IMR-90 (cell line): ENCODE data around the gene SLC44A5. TPM values are rescaled to one million over a fixed set of nuclear protein-coding genes. Genes with fewer than 3 reads are reported as not detected.

ENCODE experiments used
- ATAC-seq: fragments of 200-7000 bp; cut with Tn5 transposase; 2 replicates; pipeline ENCODE4 v1.9.1; 2020; ENCODE audit warnings: low read depth, mild to moderate bottlenecking, moderate library complexity
- BruUV-seq: library from RNA; stranded (reverse); fragments of 400-500 nt; replicated peaks from 2 replicates; lab custom pipeline; 2021; lab: Mats Ljungman, UMichigan
- CTCF ChIA-PET: fragments of 300-600 bp; formaldehyde crosslinking; extraction: SDS; loops from one replicate; lab custom pipeline; 2021; ENCODE audit warnings: antibody characterized with exemption; lab: Yijun Ruan, JAX
- POLR2A ChIA-PET: fragments of 300-600 bp; sonication (Branson Sonifier 250); formaldehyde crosslinking; loops from one replicate; lab custom pipeline; 2022; ENCODE audit warnings: antibody characterized with exemption; ENCODE audit not compliant: unreplicated experiment; lab: Charles Lee
- DNase-seq: peaks from one replicate; pipeline ENCODE4 v3.0.0; 2013
- H2AFZ ChIP-seq: replicated peaks from 2 replicates; pipeline ENCODE3; 2013; ENCODE audit warnings: low read length, mild to moderate bottlenecking; ENCODE audit not compliant: poor library complexity
- H2AK5ac ChIP-seq: 2 replicates; pipeline ENCODE4 v1.6.1; 2013; ENCODE audit warnings: low read depth, low read length, inconsistent platforms
- H2AK9ac ChIP-seq: replicated peaks from 2 replicates; pipeline ENCODE3; 2013; ENCODE audit warnings: mild to moderate bottlenecking, low read depth, low read length, moderate library complexity; ENCODE audit not compliant: poor library complexity
- H2BK120ac ChIP-seq: 2 replicates; pipeline ENCODE4 v1.6.1; 2013; ENCODE audit warnings: low read depth, low read length, inconsistent platforms
- H2BK15ac ChIP-seq: 3 replicates; pipeline ENCODE4 v1.6.1; 2013; ENCODE audit warnings: low read depth, low read length, inconsistent platforms
- H2BK20ac ChIP-seq: 2 replicates; pipeline ENCODE4 v1.6.1; 2013; ENCODE audit warnings: low read depth, mild to moderate bottlenecking, inconsistent platforms, low read length, moderate library complexity
- H2BK5ac ChIP-seq: 2 replicates; pipeline ENCODE4 v1.6.1; 2013; ENCODE audit warnings: mild to moderate bottlenecking, low read depth, low read length, inconsistent platforms; ENCODE audit not compliant: poor library complexity, severe bottlenecking
- H3K14ac ChIP-seq: replicated peaks from 2 replicates; pipeline ENCODE4 v1.6.1; 2013; ENCODE audit warnings: low read depth, low read length, inconsistent platforms
- H3K18ac ChIP-seq: 2 replicates; pipeline ENCODE4 v1.6.1; 2013; ENCODE audit warnings: low read depth, low read length, control low read depth
- H3K23ac ChIP-seq: 2 replicates; pipeline ENCODE4 v1.6.1; 2013; ENCODE audit warnings: low read depth, low read length, inconsistent platforms
- H3K27ac ChIP-seq: 2 replicates; pipeline ENCODE4 v1.5.1; 2013; ENCODE audit warnings: mild to moderate bottlenecking, control low read depth, low read length; ENCODE audit not compliant: insufficient read depth
- H3K27me3 ChIP-seq: 2 replicates; pipeline ENCODE4 v1.6.1; 2013; ENCODE audit warnings: low read length; ENCODE audit not compliant: control insufficient read depth, insufficient read depth
- H3K36me3 ChIP-seq: 2 replicates; pipeline ENCODE4 v1.6.1; 2013; ENCODE audit warnings: low read length, mixed read lengths; ENCODE audit not compliant: control insufficient read depth, insufficient read depth
- H3K4ac ChIP-seq: 2 replicates; pipeline ENCODE4 v1.6.1; 2013; ENCODE audit warnings: low read depth, low read length, inconsistent platforms
- H3K4me1 ChIP-seq: 2 replicates; pipeline ENCODE4 v1.6.1; 2013; ENCODE audit warnings: low read length, mixed read lengths; ENCODE audit not compliant: control insufficient read depth, insufficient read depth
- H3K4me2 ChIP-seq: 2 replicates; pipeline ENCODE4 v1.6.1; 2013; ENCODE audit warnings: low read depth, mild to moderate bottlenecking, control low read depth, low read length, moderate library complexity
- H3K4me3 ChIP-seq: 2 replicates; pipeline ENCODE4 v1.5.1; 2013; ENCODE audit warnings: low read depth, mild to moderate bottlenecking, control low read depth, low read length, moderate library complexity; ENCODE audit not compliant: insufficient read depth
- H3K56ac ChIP-seq: 2 replicates; pipeline ENCODE4 v1.6.1; 2013; ENCODE audit warnings: low read length, inconsistent platforms; ENCODE audit not compliant: insufficient read depth; ENCODE audit errors: extremely low read depth
- H3K79me1 ChIP-seq, 2 experiments: 2 replicates each; pipeline ENCODE4 v1.6.1; 2013; ENCODE audit warnings: low read length in 2 of 2, inconsistent platforms in 1 of 2, low read depth in 1 of 2
- H3K9ac ChIP-seq: 2 replicates; pipeline ENCODE4 v1.6.1; 2013; ENCODE audit warnings: low read depth, low read length, control low read depth
- H3K9me1 ChIP-seq: 2 replicates; pipeline ENCODE4 v1.6.1; 2013; ENCODE audit warnings: low read length, inconsistent platforms; ENCODE audit not compliant: insufficient read depth
- H3K9me3 ChIP-seq: 2 replicates; pipeline ENCODE4 v1.6.1; 2013; ENCODE audit warnings: low read length; ENCODE audit not compliant: control insufficient read depth, insufficient read depth
- H4K20me1 ChIP-seq: 2 replicates; pipeline ENCODE4 v1.6.1; 2013; ENCODE audit warnings: low read length, inconsistent platforms; ENCODE audit not compliant: insufficient read depth
- H4K5ac ChIP-seq: 2 replicates; pipeline ENCODE4 v1.6.1; 2013; ENCODE audit warnings: mild to moderate bottlenecking, low read depth, low read length, control low read depth
- H4K8ac ChIP-seq, 2 experiments: 2 replicates each; pipeline ENCODE4 v1.6.1; 2013; ENCODE audit warnings: low read depth in 2 of 2, low read length in 2 of 2, control low read depth in 1 of 2, inconsistent platforms in 1 of 2
- H4K91ac ChIP-seq: 2 replicates; pipeline ENCODE4 v1.6.1; 2013; ENCODE audit warnings: low read depth, low read length, inconsistent platforms; ENCODE audit not compliant: insufficient read depth
- BHLHE40 ChIP-seq: fragments of 150-350 bp; IDR thresholded peaks from 2 replicates; pipeline ENCODE4 v1.6.1; 2016; ENCODE audit warnings: mild to moderate bottlenecking, low read depth, low read length
- FOS ChIP-seq: fragments of 150-350 bp; IDR thresholded peaks from 2 replicates; pipeline ENCODE4 v1.6.1; 2016; ENCODE audit warnings: low read depth, low read length
- MAFK ChIP-seq: IDR thresholded peaks from 2 replicates; pipeline ENCODE4 v1.6.1; 2012; ENCODE audit warnings: low read depth, low read length, improper control_type of control experiment
- MAZ ChIP-seq: IDR thresholded peaks from 2 replicates; pipeline ENCODE4 v1.6.1; 2012; ENCODE audit warnings: low read depth, mild to moderate bottlenecking, low read length, improper control_type of control experiment, moderate library complexity, borderline replicate concordance
- MXI1 ChIP-seq: IDR thresholded peaks from 2 replicates; pipeline ENCODE4 v1.6.1; 2012; ENCODE audit warnings: low read depth, mild to moderate bottlenecking, low read length, moderate library complexity, borderline replicate concordance
- NFE2L2 ChIP-seq: fragments of 150-350 bp; IDR thresholded peaks from 2 replicates; pipeline ENCODE4 v1.6.1; 2016; ENCODE audit warnings: low read depth, mild to moderate bottlenecking, low read length
- POLR2A ChIP-seq: IDR thresholded peaks from 2 replicates; pipeline ENCODE4 v1.6.1; 2012; ENCODE audit warnings: mild to moderate bottlenecking, low read depth, low read length
- RAD21 ChIP-seq: IDR thresholded peaks from 2 replicates; pipeline ENCODE4 v1.6.1; 2012; ENCODE audit warnings: low read length, improper control_type of control experiment
- RFX5 ChIP-seq: IDR thresholded peaks from 2 replicates; pipeline ENCODE4 v1.8.0; 2012; ENCODE audit warnings: low read depth, mild to moderate bottlenecking, low read length, moderate library complexity
- WGBS, 2 experiments: methylation state at CpG; one replicate each; pipeline versions ENCODE4 v1.1.5 to v1.1.7; 2013; ENCODE audit warnings: missing lambda C conversion rate in 2 of 2; ENCODE audit not compliant: insufficient read length in 1 of 2; ENCODE audit errors: extremely low coverage in 2 of 2; 5-methylcytosine and 5-hydroxymethylcytosine counted together
- dilution Hi-C: fragments of 300-500 bp; cut with HindIII; formaldehyde crosslinking; loops from one replicate; pipeline ENCODE4 v1.14.3; 2018; ENCODE audit warnings: low sequenced_read_pairs; ENCODE audit not compliant: unreplicated experiment
- in situ Hi-C: fragments of 300-500 bp; cut with MboI; formaldehyde crosslinking; loops from 3 replicates; pipeline ENCODE4 v1.14.3; 2019; ENCODE audit warnings: low sequenced_read_pairs, inconsistent platforms, mixed read lengths
- intact Hi-C: fragments of 100-400 bp; cut with micrococcal nuclease; formaldehyde crosslinking; loops from 2 replicates; pipeline ENCODE4 v1.10.0; 2022
- polyA plus RNA-seq, 3 experiments: library from polyadenylated mRNA; depleted of rRNA; stranded (reverse); fragments of >200 nt; gene quantifications; 2 replicates each; pipeline ENCODE4 v1.2.3, GENCODE V29; 2012; ENCODE audit warnings: low replicate concordance in 1 of 3
- total RNA-seq: library from RNA; depleted of rRNA; stranded (reverse); fragments of >200 nt; gene quantifications from 2 replicates; pipeline ENCODE4 v1.2.3, GENCODE V29; 2012
- TF ChIP-seq, protein P1 (sequence below): fragments of 150-350 bp; IDR thresholded peaks from 2 replicates; pipeline ENCODE4 v1.6.1; 2016; ENCODE audit warnings: low read depth, mild to moderate bottlenecking, low read length, moderate library complexity, borderline replicate concordance

The SLC44A5 gene
- total and polyA plus RNA-seq, 2 of the 4 experiments (the other 2 are of a cell fraction): under 0.01 TPM; not detected in 1

DNA sequence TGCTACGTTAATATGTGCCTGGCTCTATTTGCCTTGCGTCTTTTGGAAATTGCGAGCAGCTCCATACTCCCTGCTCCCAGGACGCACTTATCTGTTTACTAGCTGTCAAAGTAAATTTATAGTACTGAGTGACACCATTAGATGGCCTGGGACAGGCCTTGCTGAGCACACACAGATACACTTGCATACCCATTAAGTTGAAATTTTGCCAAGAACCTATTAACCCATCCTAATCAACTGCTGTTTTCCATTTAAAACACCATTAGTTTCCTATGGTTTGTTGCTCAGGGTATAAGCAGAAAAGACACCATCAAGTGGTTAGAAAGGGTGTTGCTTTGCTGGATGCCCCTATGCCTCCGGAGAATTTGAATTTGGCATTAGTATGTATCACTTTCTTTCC lies 187.3 kb downstream of the SLC44A5 start:
- ATAC-seq (no peak), DNase-seq (no peak)
- Histone ChIP-seq H2BK120ac (no peak overlapping the region), H3K23ac (no peak overlapping the region), H4K8ac (no peak overlapping the region), H3K79me1 (no peaks in the 10 kb centered on the region), H2BK5ac (no peak overlapping the region), H3K9ac (no peak overlapping the region), H3K9me3 (peaks cover 7% of the 10 kb centered on the region), H3K36me3 (no peaks in the 10 kb centered on the region), H3K9me1 (no peaks in the 10 kb centered on the region), H2BK15ac (no peak overlapping the region), H3K56ac (no peak overlapping the region), H3K18ac (no peak overlapping the region), H3K27me3 (no peaks in the 10 kb centered on the region), H3K4ac (no peak overlapping the region), H2AK5ac (no peak overlapping the region), H3K4me1 (no peaks in the 10 kb centered on the region), H3K14ac (no peak overlapping the region), H4K5ac (no peak overlapping the region), H3K4me2 (no peak overlapping the region), H2AK9ac (no peak overlapping the region), H2BK20ac (no peak overlapping the region), H4K20me1 (no peaks in the 10 kb centered on the region), H4K91ac (no peak overlapping the region), H3K4me3 (no peak overlapping the region), H3K27ac (no peak overlapping the region), H2AFZ (no peak overlapping the region)
- dilution Hi-C loops: no loop called here
- no TSS peak for BruUV-seq
- ChIA-PET POLR2A (no interaction called here), CTCF (no interaction called here)
- TF ChIP-seq FOS: no peak
- no peak for TF ChIP-seq POLR2A
- TF ChIP-seq NFE2L2: no peak
- TF ChIP-seq MAFK: no peak
- no peak for TF ChIP-seq MAZ
- TF ChIP-seq BHLHE40: no peak
- TF ChIP-seq MXI1: no peak
- TF ChIP-seq RFX5: no peak
- TF ChIP-seq RAD21: no peak
- TF ChIP-seq, protein P1, sequence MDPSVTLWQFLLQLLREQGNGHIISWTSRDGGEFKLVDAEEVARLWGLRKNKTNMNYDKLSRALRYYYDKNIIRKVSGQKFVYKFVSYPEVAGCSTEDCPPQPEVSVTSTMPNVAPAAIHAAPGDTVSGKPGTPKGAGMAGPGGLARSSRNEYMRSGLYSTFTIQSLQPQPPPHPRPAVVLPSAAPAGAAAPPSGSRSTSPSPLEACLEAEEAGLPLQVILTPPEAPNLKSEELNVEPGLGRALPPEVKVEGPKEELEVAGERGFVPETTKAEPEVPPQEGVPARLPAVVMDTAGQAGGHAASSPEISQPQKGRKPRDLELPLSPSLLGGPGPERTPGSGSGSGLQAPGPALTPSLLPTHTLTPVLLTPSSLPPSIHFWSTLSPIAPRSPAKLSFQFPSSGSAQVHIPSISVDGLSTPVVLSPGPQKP: no peak
- in situ Hi-C loops: no loop called here
- WGBS, 2 experiments: no CpG with 5 or more reads among the region's 5 CpGs
- intact Hi-C loops: no loop called here
